HepG2 (cell line): Measurements from ENCODE around the gene PFKM. TPM values are rescaled to one million over a fixed set of nuclear protein-coding genes. Genes with fewer than 3 reads are reported as not detected.
A peak's percentile ranks its signal among the peaks of the same experiment; 100 is the strongest.

Source experiments
- ATAC-seq: fragments of 200-7000 bp; cut with Tn5 transposase; 3 replicates; pipeline ENCODE4 v1.9.1; 2020; ENCODE audit warnings: mild to moderate bottlenecking, moderate library complexity
- BruUV-seq: library from RNA; stranded (reverse); fragments of 400-500 nt; replicated peaks from 2 replicates; lab custom pipeline; 2021; lab: Mats Ljungman, UMichigan
- CTCF ChIA-PET: fragments of 300-600 bp; formaldehyde crosslinking; extraction: SDS; loops from one replicate; lab custom pipeline; 2021; ENCODE audit warnings: low total read pairs, inconsistent platforms, low intra/inter-chr PET ratio; lab: Yijun Ruan, JAX
- POLR2A ChIA-PET: fragments of 350-600 bp; sonication (Branson Sonifier 250); formaldehyde crosslinking; loops from one replicate; lab custom pipeline; 2020; ENCODE audit warnings: antibody characterized with exemption, inconsistent platforms; lab: Yijun Ruan, JAX
- DNase-seq: peaks from one replicate; pipeline ENCODE4 v3.0.0-alpha.2; 2015; ENCODE audit warnings: low spot score
- FAIRE-seq: peaks from 3 replicates; lab custom pipeline; 2011; peaks lifted over from hg19 to GRCh38; lab: Jason Lieb, UNC
- H2AFZ ChIP-seq: one replicate; pipeline ENCODE4 v1.6.1; 2011; ENCODE audit warnings: low read length, inconsistent platforms
- H3K27ac ChIP-seq: fragments of 300-600 bp; 3 replicates; pipeline ENCODE4 v1.8.0; 2011; ENCODE audit warnings: mixed run types, mild to moderate bottlenecking, mixed read lengths, low read length, inconsistent platforms; ENCODE audit not compliant: insufficient read depth; ENCODE audit errors: extremely low read length
- H3K27me3 ChIP-seq, 2 experiments: fragments of 200-600 bp in 1 of 2; 2 replicates in 1 of 2; 3 replicates in 1 of 2; pipeline versions ENCODE4 v1.6.0 to v1.8.0; 2011; ENCODE audit warnings: low read length in 2 of 2, mild to moderate bottlenecking in 2 of 2, moderate library complexity in 2 of 2, inconsistent platforms in 1 of 2; ENCODE audit not compliant: insufficient read depth in 2 of 2, control insufficient read depth in 1 of 2
- H3K36me3 ChIP-seq, 2 experiments: fragments of 200-600 bp in 1 of 2; replicated peaks in 1 of 2; 2 replicates in 1 of 2; 3 replicates in 1 of 2; pipeline versions ENCODE4 v1.5.1 to v1.8.0; 2011; ENCODE audit warnings: low read length in 2 of 2, inconsistent platforms in 1 of 2; ENCODE audit not compliant: insufficient read depth in 2 of 2, control insufficient read depth in 1 of 2
- H3K4me1 ChIP-seq: 2 replicates; pipeline ENCODE4 v1.5.1; 2012; ENCODE audit warnings: low read length, inconsistent platforms; ENCODE audit not compliant: insufficient read depth
- H3K4me2 ChIP-seq: 2 replicates; pipeline ENCODE4 v1.6.0; 2011; ENCODE audit warnings: low read depth, low read length, inconsistent platforms
- H3K4me3 ChIP-seq, 3 experiments: fragments of 200-600 bp in 1 of 3; sonication (generic), shearing (Covaris generic) in 1 of 3; replicated peaks in 1 of 3; 2 replicates each; pipeline ENCODE4 v1.5.1; 2011 to 2016; ENCODE audit warnings: low read length in 3 of 3, inconsistent platforms in 2 of 3, low read depth in 2 of 3, mild to moderate bottlenecking in 2 of 3, control low read depth in 1 of 3, mixed read lengths in 1 of 3; ENCODE audit not compliant: insufficient read depth in 1 of 3
- H3K79me2 ChIP-seq: one replicate; pipeline ENCODE4 v1.6.1; 2011; ENCODE audit warnings: low read length, inconsistent platforms; ENCODE audit not compliant: insufficient read depth
- H3K9ac ChIP-seq: 2 replicates; pipeline ENCODE4 v1.6.0; 2011; ENCODE audit warnings: mild to moderate bottlenecking, low read depth, low read length, inconsistent platforms; ENCODE audit not compliant: insufficient read depth
- H3K9me3 ChIP-seq: 2 replicates; pipeline ENCODE4 v1.5.1; 2012; ENCODE audit warnings: mild to moderate bottlenecking, low read length
- H4K20me1 ChIP-seq: 2 replicates; pipeline ENCODE4 v1.6.0; 2011; ENCODE audit warnings: inconsistent platforms, mild to moderate bottlenecking, low read length, moderate library complexity; ENCODE audit not compliant: insufficient read depth
- ATF7 ChIP-seq, 2 experiments: fragments of 450-650 bp in 1 of 2; sonication (generic) in 1 of 2; formaldehyde crosslinking in 1 of 2; IDR thresholded peaks; 2 replicates each; pipeline versions ENCODE4 v1.4.0 to v1.6.1; 2016 to 2020; ENCODE audit warnings: antibody characterized with exemption in 1 of 2, mild to moderate bottlenecking in 1 of 2, missing genetic modification reagents in 1 of 2
- KAT2B ChIP-seq: fragments of 150-350 bp; IDR thresholded peaks from 2 replicates; pipeline ENCODE4 v1.6.1; 2014; ENCODE audit warnings: low read depth, low read length, borderline replicate concordance
- RBAK ChIP-seq: sonication (generic); formaldehyde crosslinking; IDR thresholded peaks from 2 replicates; pipeline ENCODE4 v1.5.1; 2020; ENCODE audit warnings: mild to moderate bottlenecking, missing genetic modification reagents
- SP4 ChIP-seq: sonication (generic); formaldehyde crosslinking; IDR thresholded peaks from 2 replicates; pipeline ENCODE4 v1.8.1; 2023; ENCODE audit warnings: mild to moderate bottlenecking, missing genetic modification reagents
- TBX3 ChIP-seq: fragments of 450-650 bp; IDR thresholded peaks from 2 replicates; pipeline ENCODE4 v1.6.1; 2017; ENCODE audit warnings: antibody characterized with exemption, mild to moderate bottlenecking, inconsistent platforms, borderline replicate concordance
- U2AF1 ChIP-seq: fragments of 200-400 bp; formaldehyde crosslinking; optimal IDR thresholded peaks from 2 replicates; pipeline ENCODE3; 2017; ENCODE audit warnings: mild to moderate bottlenecking, low read depth, low read length
- ZNF20 ChIP-seq: sonication (generic); formaldehyde crosslinking; IDR thresholded peaks from 2 replicates; pipeline ENCODE4 v1.4.0; 2020; ENCODE audit warnings: mild to moderate bottlenecking, moderate library complexity, missing genetic modification reagents
- ZNF407 ChIP-seq: sonication (generic); formaldehyde crosslinking; IDR thresholded peaks from one replicate; pipeline ENCODE4 v1.5.1; 2020; ENCODE audit warnings: mild to moderate bottlenecking, missing genetic modification reagents; ENCODE audit errors: not compliant biosample characterization
- ZNF441 ChIP-seq: sonication (generic); formaldehyde crosslinking; IDR thresholded peaks from 2 replicates; pipeline ENCODE4 v1.7.0; 2021; ENCODE audit warnings: missing genetic modification reagents, borderline replicate concordance
- ZNF784 ChIP-seq: sonication (generic); formaldehyde crosslinking; IDR thresholded peaks from 2 replicates; pipeline ENCODE4 v1.5.1; 2020; ENCODE audit warnings: missing genetic modification reagents, mild to moderate bottlenecking, borderline replicate concordance
- WGBS: methylation state at CpG from one replicate; pipeline ENCODE4 v1.1.6; 2017; ENCODE audit warnings: low lambda C conversion rate; 5-methylcytosine and 5-hydroxymethylcytosine counted together
- in situ Hi-C: cut with HindIII; loops from 2 replicates; pipeline ENCODE4 v1.10.0; 2017; ENCODE audit warnings: low pct_unique_long_range_greater_than_20kb; ENCODE audit not compliant: extremely low pct_ligation_motif_present
- intact Hi-C: fragments of 100-400 bp; cut with micrococcal nuclease; formaldehyde crosslinking; loops from one replicate; pipeline ENCODE4 v1.10.0; 2022; ENCODE audit not compliant: unreplicated experiment
- polyA plus RNA-seq, 8 experiments: library from polyadenylated mRNA; depleted of rRNA in 3 of 8; stranded (reverse) in 7 of 8; unstranded in 1 of 8; fragments of >200 nt; fragmentation: Illumina TruSeq in 4 of 8; extraction: Trizol in 4 of 8; gene quantifications; 2 replicates each; pipeline versions ENCODE4 v1.2.1 to v1.2.3, GENCODE V29; 2011 to 2016; ENCODE audit warnings: low read depth in 4 of 8, missing spikeins in 1 of 8, mixed read lengths in 1 of 8; ENCODE audit not compliant: insufficient read depth in 1 of 8
- total RNA-seq, 5 experiments: library from RNA; depleted of rRNA; stranded (reverse); fragments of >200 nt; fragmentation: Illumina TruSeq; extraction: Trizol; gene quantifications; 2 replicates each; pipeline ENCODE4 v1.2.3, GENCODE V29; 2016; ENCODE audit warnings: low read depth in 1 of 5

The PFKM gene
- total and polyA plus RNA-seq, 2 of the 13 experiments (the other 11 are each of a cell fraction or from before 2014, with no cell fraction given), result 1.9 to 2.4 TPM

- no TSS peak for BruUV-seq
- ATAC-seq (no peak), DNase-seq (no peak), FAIRE-seq (no peak)
- H3K9me3 ChIP-seq, result no peaks in the 10 kb centered on the region
- peaks cover 3 to 25% of the 10 kb centered on the region in 2 experiments for H3K36me3 ChIP-seq
- H2AFZ ChIP-seq, result no peak overlapping the region
- POLR2A ChIA-PET, result no interaction called here
- no peak overlapping the region for H3K27ac ChIP-seq
- no peaks in the 10 kb centered on the region for H4K20me1 ChIP-seq
- CTCF ChIA-PET, result no interaction called here
- no peaks in the 10 kb centered on the region for H3K79me2 ChIP-seq
- in situ Hi-C loops (loop anchor here (10.0 kb wide), 1 partner anchor 85 kb away; no protein-coding TSS in a partner anchor), intact Hi-C loops (no loop called here)
- no peak overlapping the region for H3K9ac ChIP-seq
- no peaks in the 10 kb centered on the region for H3K27me3 ChIP-seq
- H3K4me1 ChIP-seq, result no peaks in the 10 kb centered on the region
- no peak overlapping the region for H3K4me2 ChIP-seq
- 96% methylated on average over 5 of the region's 5 CpGs for WGBS
- no peak overlapping the region for H3K4me3 ChIP-seq
- TF ChIP-seq ATF7 (IDR thresholded peaks at IDR 0.05) (peak; percentile 56), ATF7 (CRISPR knock-in tag; IDR thresholded peaks at IDR 0.05) (no peak), ZNF20 (CRISPR knock-in tag) (no peak), ZNF441 (no peak), KAT2B (no peak)
- TF ChIP-seq, all 625 proteins: peak for 1
Measured at GRCh38 chr12:48080285-48080684, 38.9 kb upstream of the PFKM start.

GRCh38 chr12:48080821-48081220, 38.3 kb upstream of the PFKM start:
- H3K27me3 ChIP-seq, result no peaks in the 10 kb centered on the region
- H3K9me3 ChIP-seq, result no peaks in the 10 kb centered on the region
- H2AFZ ChIP-seq, result no peak overlapping the region
- no peak overlapping the region for H3K27ac ChIP-seq
- H3K4me2 ChIP-seq, result no peak overlapping the region
- ChIA-PET POLR2A (no interaction called here), CTCF (no interaction called here)
- no peaks in the 10 kb centered on the region for H3K4me1 ChIP-seq
- no peak for ATAC-seq
- FAIRE-seq, result no peak
- no peaks in the 10 kb centered on the region for H3K79me2 ChIP-seq
- H4K20me1 ChIP-seq, result no peaks in the 10 kb centered on the region
- 97% methylated on average over 3 of the region's 3 CpGs for WGBS
- intact Hi-C loops, result no loop called here
- no peak overlapping the region for H3K9ac ChIP-seq
- BruUV-seq, result no TSS peak
- DNase-seq, result no peak
- H3K36me3 ChIP-seq, result peaks cover 5 to 28% of the 10 kb centered on the region in 2 experiments
- in situ Hi-C loops, result loop anchor here (10.0 kb wide), 1 partner anchor 84 kb away; no protein-coding TSS in a partner anchor
- no peak overlapping the region for H3K4me3 ChIP-seq
- no peak for TF ChIP-seq U2AF1
- no peak for TF ChIP-seq TBX3
- no peak for TF ChIP-seq ZNF784 (CRISPR knock-in tag)
- no peak for TF ChIP-seq SP4
- no peak for TF ChIP-seq RBAK (CRISPR knock-in tag)
- no peak for TF ChIP-seq ZNF407 (CRISPR knock-in tag)
